ENCODE results near the gene GMFB.

The GMFB gene

GRCh38 chr14:54488646-54489317 lies at the start of gene GMFB:
GMFB (minus strand) TSS chr14:54488980; CDS start chr14:54488927, 53 bp downstream.
- DNase-seq, result peak; percentile 84 to 86

- no peak for DNase-seq
These were observed 49.3 kb upstream of the GMFB start for GRCh38 chr14:54538055-54538454.

GRCh38 chr14:54537651-54538050 lies 48.9 kb upstream of the GMFB start:
- no peak for DNase-seq

GRCh38 chr14:54535646-54536045 lies 46.9 kb upstream of the GMFB start:
- no peak for DNase-seq

GRCh38 chr14:54535126-54535525 lies 46.3 kb upstream of the GMFB start:
- no peak for DNase-seq

- no peak for DNase-seq
These were observed 44.3 kb upstream of the GMFB start for GRCh38 chr14:54533100-54533499.

GRCh38 chr14:54532111-54533012 lies 43.6 kb upstream of the GMFB start:
- DNase-seq, result no peak

GRCh38 chr14:54529811-54530210 lies 41.0 kb upstream of the GMFB start:
- no peak for DNase-seq

- DNase-seq, result no peak
These were observed 40.2 kb upstream of the GMFB start for GRCh38 chr14:54528973-54529372.

- no peak for DNase-seq
These were observed 35.6 kb upstream of the GMFB start for GRCh38 chr14:54524410-54524809.

- no peak for DNase-seq
These were observed 27.9 kb upstream of the GMFB start for GRCh38 chr14:54516709-54517108.

- no peak for DNase-seq
These were observed 26.9 kb upstream of the GMFB start for GRCh38 chr14:54515670-54516069.

GRCh38 chr14:54512393-54512792 lies 23.6 kb upstream of the GMFB start:
- no peak for DNase-seq

- DNase-seq, result peak; percentile 90 to 97
These were observed 21.0 kb upstream of the GMFB start, which contains the start of gene CGRRF1 for GRCh38 chr14:54509546-54510501. CGRRF1 (plus strand) TSS chr14:54509906; CDS start chr14:54509960, 54 bp downstream.

GRCh38 chr14:54503486-54503885 lies 14.7 kb upstream of the GMFB start:
- no peak for DNase-seq

- no peak for DNase-seq
These were observed 13.8 kb upstream of the GMFB start for GRCh38 chr14:54502602-54503001.

- no peak for DNase-seq
These were observed 12.7 kb upstream of the GMFB start for GRCh38 chr14:54501480-54501879.

- DNase-seq, result no peak
These were observed 12.0 kb upstream of the GMFB start for GRCh38 chr14:54500744-54501143.

- DNase-seq, result no peak
These were observed 9.8 kb upstream of the GMFB start for GRCh38 chr14:54498579-54498978.

GRCh38 chr14:54498095-54498531 lies 9.3 kb upstream of the GMFB start:
- no peak for DNase-seq

GRCh38 chr14:54497224-54497623 lies 8.4 kb upstream of the GMFB start:
- DNase-seq, result no peak

- DNase-seq, result no peak
These were observed 4.5 kb upstream of the GMFB start for GRCh38 chr14:54493293-54493692.

All from stimulated activated CD4-positive, alpha-beta T cell treated with anti-CD3 and anti-CD28 coated beads, Interleukin-4, amount 100 ng/mL, for 4 hours (primary cell).